ENCODE data around the gene NEK4.

Gene NEK4

GRCh38 chr3:52771334-52771681, 568 bp upstream of the NEK4 start:
- peaks cover 21% of the 10 kb centered on the region for H3K36me3 Mint-ChIP-seq (ENCODE audit: low read depth)
- no peaks in the 10 kb centered on the region for H3K27me3 Mint-ChIP-seq (ENCODE audit: low read depth, poor library complexity)
- peak overlapping the region; percentile 95 for H3K27ac Mint-ChIP-seq
- H3K9me3 Mint-ChIP-seq = no peaks in the 10 kb centered on the region
- peaks cover 34% of the 10 kb centered on the region for H3K4me1 Mint-ChIP-seq
- DNase-seq = no peak
- peak overlapping the region; percentile 91 for H3K4me3 Mint-ChIP-seq
- TF ChIP-seq, protein P1, sequence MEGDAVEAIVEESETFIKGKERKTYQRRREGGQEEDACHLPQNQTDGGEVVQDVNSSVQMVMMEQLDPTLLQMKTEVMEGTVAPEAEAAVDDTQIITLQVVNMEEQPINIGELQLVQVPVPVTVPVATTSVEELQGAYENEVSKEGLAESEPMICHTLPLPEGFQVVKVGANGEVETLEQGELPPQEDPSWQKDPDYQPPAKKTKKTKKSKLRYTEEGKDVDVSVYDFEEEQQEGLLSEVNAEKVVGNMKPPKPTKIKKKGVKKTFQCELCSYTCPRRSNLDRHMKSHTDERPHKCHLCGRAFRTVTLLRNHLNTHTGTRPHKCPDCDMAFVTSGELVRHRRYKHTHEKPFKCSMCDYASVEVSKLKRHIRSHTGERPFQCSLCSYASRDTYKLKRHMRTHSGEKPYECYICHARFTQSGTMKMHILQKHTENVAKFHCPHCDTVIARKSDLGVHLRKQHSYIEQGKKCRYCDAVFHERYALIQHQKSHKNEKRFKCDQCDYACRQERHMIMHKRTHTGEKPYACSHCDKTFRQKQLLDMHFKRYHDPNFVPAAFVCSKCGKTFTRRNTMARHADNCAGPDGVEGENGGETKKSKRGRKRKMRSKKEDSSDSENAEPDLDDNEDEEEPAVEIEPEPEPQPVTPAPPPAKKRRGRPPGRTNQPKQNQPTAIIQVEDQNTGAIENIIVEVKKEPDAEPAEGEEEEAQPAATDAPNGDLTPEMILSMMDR (IDR thresholded peaks at IDR 0.05) = no peak

DNA sequence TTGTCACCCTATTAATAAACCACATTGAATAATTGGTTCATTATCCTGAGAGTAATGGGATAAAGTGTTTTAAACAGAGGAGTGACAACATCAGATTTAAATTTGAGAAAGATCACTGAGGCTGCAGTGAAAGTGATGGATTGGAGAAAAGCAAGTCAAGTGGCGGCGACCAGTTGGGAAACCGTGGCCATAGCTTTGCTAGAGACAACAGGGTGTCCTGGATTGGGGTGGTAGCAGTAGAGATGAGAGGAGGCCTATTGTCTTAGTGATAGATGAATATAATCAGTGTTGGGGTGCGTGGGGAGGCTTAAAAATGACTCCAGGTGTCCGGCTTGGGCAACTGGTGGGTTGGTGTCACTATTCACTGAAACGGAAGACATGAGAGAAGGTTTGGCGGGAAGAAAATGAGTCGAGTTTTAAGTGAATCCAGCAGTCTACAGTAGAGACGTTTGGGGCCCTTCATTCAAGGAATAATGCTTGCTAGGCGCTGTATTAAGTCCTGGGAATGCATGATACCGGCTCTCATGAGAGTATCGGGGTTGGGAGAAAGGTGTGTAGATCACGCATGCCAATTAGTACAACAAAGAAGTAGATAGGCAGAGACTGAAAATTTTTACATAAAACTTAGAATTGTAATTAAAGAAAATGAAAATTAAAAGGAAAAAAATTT, 819 bp downstream of the NEK4 start:
- no peaks in the 10 kb centered on the region for H3K9me3 Mint-ChIP-seq
- TF ChIP-seq, protein P1 (IDR thresholded peaks at IDR 0.05) = no peak
- DNase-seq = no peak
- H3K27ac Mint-ChIP-seq = peak overlapping the region; percentile 29
- peak overlapping the region; percentile 91 for H3K4me3 Mint-ChIP-seq
- peaks cover 34% of the 10 kb centered on the region for H3K4me1 Mint-ChIP-seq
- H3K27me3 Mint-ChIP-seq (ENCODE audit: low read depth, poor library complexity) = no peaks in the 10 kb centered on the region
- peaks cover 33% of the 10 kb centered on the region for H3K36me3 Mint-ChIP-seq (ENCODE audit: low read depth)

GRCh38 chr3:52763466-52763865, 7.3 kb downstream of the NEK4 start:
- Mint-ChIP-seq H3K27ac (no peak overlapping the region), H3K36me3 (ENCODE audit: low read depth) (peaks cover 90% of the 10 kb centered on the region)

DNA sequence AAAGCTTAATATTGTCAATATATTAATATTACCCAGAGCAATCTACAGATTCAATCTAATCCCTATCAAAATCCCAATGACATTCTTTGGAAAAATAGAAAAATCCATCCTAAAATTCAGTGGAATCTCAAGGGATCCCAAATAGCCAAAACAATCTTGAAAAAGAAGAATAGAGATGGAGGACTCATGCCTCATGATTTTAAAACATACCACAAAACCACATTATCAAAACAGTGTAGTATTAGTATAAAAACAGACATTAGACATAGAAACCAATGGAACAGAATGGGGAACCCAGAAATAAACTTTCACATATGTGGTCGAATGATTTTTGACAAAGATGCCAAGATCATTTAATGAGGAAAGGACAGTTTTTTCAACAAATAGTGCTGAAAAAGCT, 14.6 kb downstream of the NEK4 start:
- DNase-seq = no peak
- Mint-ChIP-seq H3K36me3 (ENCODE audit: low read depth) (peaks cover 87% of the 10 kb centered on the region), H3K9me3 (no peaks in the 10 kb centered on the region), H3K27ac (no peak overlapping the region), H3K4me3 (no peak overlapping the region), H3K27me3 (ENCODE audit: low read depth, poor library complexity) (no peaks in the 10 kb centered on the region), H3K4me1 (no peaks in the 10 kb centered on the region)
- TF ChIP-seq, protein P1 (IDR thresholded peaks at IDR 0.05) = no peak

More at GRCh38 chr3:52763466-52763865, 7.3 kb downstream of the NEK4 start:
- Mint-ChIP-seq H3K27me3 (ENCODE audit: low read depth, poor library complexity) (no peaks in the 10 kb centered on the region), H3K4me3 (no peak overlapping the region), H3K9me3 (no peaks in the 10 kb centered on the region), H3K4me1 (no peaks in the 10 kb centered on the region)
- TF ChIP-seq, protein P1 (IDR thresholded peaks at IDR 0.05) = no peak
- DNase-seq = no peak

DNA sequence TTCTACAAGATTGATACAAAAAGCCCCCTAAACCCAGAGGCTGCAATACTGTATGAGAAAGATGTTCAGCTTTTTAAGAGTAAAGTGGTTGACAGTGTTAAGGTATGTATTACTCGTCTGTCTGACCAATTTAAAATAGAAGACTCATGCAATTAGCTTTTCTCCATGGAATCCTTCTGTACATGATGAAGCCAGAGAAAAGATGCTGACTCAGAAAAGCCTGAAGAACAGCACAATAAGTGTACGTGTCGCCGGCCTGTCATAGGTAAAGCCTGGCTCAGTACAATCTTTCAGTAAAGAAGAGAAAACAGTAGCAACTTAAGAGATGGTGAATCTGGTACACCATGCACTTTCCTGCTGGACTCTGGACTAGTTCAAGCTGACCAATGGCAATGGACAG, 16.4 kb downstream of the NEK4 start:
- TF ChIP-seq, protein P1 (IDR thresholded peaks at IDR 0.05) = no peak
- Mint-ChIP-seq H3K9me3 (no peaks in the 10 kb centered on the region), H3K4me1 (no peaks in the 10 kb centered on the region), H3K27ac (no peak overlapping the region), H3K36me3 (ENCODE audit: low read depth) (peaks cover 85% of the 10 kb centered on the region), H3K27me3 (ENCODE audit: low read depth, poor library complexity) (no peaks in the 10 kb centered on the region), H3K4me3 (no peak overlapping the region)
- no peak for DNase-seq

- DNase-seq = no peak
- TF ChIP-seq, protein P1 (IDR thresholded peaks at IDR 0.05) = no peak
- no peaks in the 10 kb centered on the region for H3K9me3 Mint-ChIP-seq
- no peak overlapping the region for H3K27ac Mint-ChIP-seq
- peaks cover 77% of the 10 kb centered on the region for H3K36me3 Mint-ChIP-seq (ENCODE audit: low read depth)
- no peak overlapping the region for H3K4me3 Mint-ChIP-seq
- H3K27me3 Mint-ChIP-seq (ENCODE audit: low read depth, poor library complexity) = no peaks in the 10 kb centered on the region
- no peaks in the 10 kb centered on the region for H3K4me1 Mint-ChIP-seq
Observed at GRCh38 chr3:52752045-52752660, 18.6 kb downstream of the NEK4 start.

Measured in nephron progenitor cell (in vitro differentiated cells).